NT2/D1 (cell line): ENCODE results near the gene USP28.

Source experiments
- YY1 ChIP-seq: IDR thresholded peaks from 2 replicates; pipeline ENCODE4 v1.6.1; 2011; ENCODE audit not compliant: insufficient read length, insufficient read depth
- ZNF274 ChIP-seq: IDR thresholded peaks from 2 replicates; pipeline ENCODE4 v1.6.1; 2011; ENCODE audit warnings: mild to moderate bottlenecking, low read depth, low read length

DNA sequence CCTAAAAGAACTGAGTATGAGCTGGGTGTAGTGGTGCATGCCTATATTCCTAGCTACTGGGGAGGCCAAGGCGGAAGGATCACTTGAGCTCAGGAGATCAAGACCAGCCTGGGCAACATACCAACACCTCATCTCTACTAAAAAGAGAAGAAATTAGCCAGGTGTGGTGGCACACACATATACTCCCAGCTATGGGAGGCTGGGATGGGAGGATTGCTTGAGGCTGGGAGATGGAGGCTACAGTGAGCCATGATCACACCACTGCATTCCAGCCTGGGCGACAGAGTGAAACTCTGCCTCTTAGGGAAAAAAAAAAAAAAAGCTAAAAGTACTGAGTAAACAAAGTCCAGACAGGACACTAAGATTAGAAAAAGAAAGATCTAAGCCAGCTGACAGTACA, 25.8 kb upstream of the USP28 start:
- no peak for TF ChIP-seq ZNF274
- no peak for TF ChIP-seq YY1
